Testis (tissue), 3 donors: ENCODE measurements around the gene ZNF600. TPM values are rescaled to one million over a fixed set of nuclear protein-coding genes. Genes with fewer than 3 reads are reported as not detected.
"Not testable (repeated sequence)": the region's sequence is repeated elsewhere in the genome, so short reads cannot be mapped to it uniquely, and the experiment has no call there.

Experiments used
- DNase-seq: peaks from one replicate; pipeline ENCODE4 v3.0.0-alpha.2; 2019
- H3K27ac ChIP-seq, 2 donors: fragments of 200-600 bp; sonication (generic); one replicate each; pipeline ENCODE4 v1.5.1; 2019
- H3K27me3 ChIP-seq: fragments of 200-600 bp; sonication (generic); one replicate; pipeline ENCODE4 v1.5.1; 2019
- H3K36me3 ChIP-seq: fragments of 200-600 bp; sonication (generic); one replicate; pipeline ENCODE4 v1.5.1; 2017; ENCODE audit warnings: low read depth; ENCODE audit errors: missing control alignments
- H3K4me1 ChIP-seq: fragments of 200-600 bp; sonication (generic); one replicate; pipeline ENCODE4 v1.5.1; 2019
- H3K4me3 ChIP-seq, 2 donors: fragments of 200-600 bp; sonication (generic); one replicate each; pipeline ENCODE4 v1.5.1; 2017 to 2019
- H3K9me3 ChIP-seq: fragments of 200-600 bp; sonication (generic); one replicate; pipeline ENCODE4 v1.5.1; 2017
- CTCF ChIP-seq, 3 experiments: fragments of 450-650 bp in 2 of 3; fragments of 200-600 bp in 1 of 3; sonication (generic) in 1 of 3; IDR thresholded peaks; one replicate each; pipeline ENCODE4 v1.5.1; 2016 to 2019; ENCODE audit warnings: antibody characterized with exemption in 3 of 3, mild to moderate bottlenecking in 2 of 3, moderate library complexity in 1 of 3
- POLR2A ChIP-seq: fragments of 450-650 bp; IDR thresholded peaks from one replicate; pipeline ENCODE4 v1.6.1; 2017; ENCODE audit warnings: antibody characterized with exemption, mild to moderate bottlenecking, moderate library complexity
- WGBS, 2 donors: methylation state at CpG; one replicate each; pipeline ENCODE4 v1.1.5; 2018; 5-methylcytosine and 5-hydroxymethylcytosine counted together
- intact Hi-C: fragments of 100-400 bp; cut with DNase I; formaldehyde crosslinking; loops from one replicate; pipeline ENCODE4 v1.15.1; 2023; ENCODE audit warnings: low total_unique reads
- polyA plus RNA-seq: library from polyadenylated mRNA; stranded (reverse); fragments of 350-450 nt; fragmentation: Illumina TruSeq; extraction: RNeasy Lipid Tissue Mini Kit (QIAGEN cat#74804); gene quantifications from one replicate; pipeline ENCODE4 v1.2.3, GENCODE V29; 2014; ENCODE audit warnings: low read depth, low replicate concordance; ENCODE audit not compliant: insufficient read depth
- total RNA-seq, 2 donors: library from RNA; depleted of rRNA; stranded (reverse); fragments of >200 nt; gene quantifications; one replicate each; pipeline ENCODE4 v1.2.3, GENCODE V29; 2016

Gene ZNF600
- total and polyA plus RNA-seq, 3 donors from 2014 or later, result 2.7 to 6.9 (median 5.2) TPM

DNA sequence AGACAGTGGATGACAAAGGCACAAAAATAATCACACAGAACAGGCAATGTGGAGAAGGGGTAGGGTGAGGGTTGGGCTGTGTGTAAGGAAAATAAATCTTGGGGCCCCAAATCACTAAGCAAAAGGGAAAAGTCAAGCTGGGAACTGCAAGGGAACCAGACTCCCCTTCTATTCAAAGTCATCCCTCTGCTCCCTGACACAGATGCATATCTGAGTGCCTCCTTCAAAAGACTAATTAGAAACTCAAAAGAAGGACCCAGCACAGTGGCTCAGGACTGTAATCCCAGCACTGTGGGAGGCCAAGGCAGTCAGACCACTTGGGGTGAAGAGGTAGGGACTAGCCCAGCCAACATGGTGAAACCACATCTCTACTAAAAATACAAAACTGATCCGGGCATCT, 70.1 kb downstream of the ZNF600 start:
- intact Hi-C loops, result no loop called here
- WGBS, 2 donors, result 53 to 77% methylated on average over 1 of the region's 1 CpG
- Histone ChIP-seq H3K27me3 (no peaks in the 10 kb centered on the region), H3K36me3 (no peaks in the 10 kb centered on the region), H3K4me3 (no peak overlapping the region), H3K4me1 (no peaks in the 10 kb centered on the region), H3K27ac (no peak overlapping the region), H3K9me3 (no peaks in the 10 kb centered on the region)
- TF ChIP-seq POLR2A (no peak), CTCF (IDR thresholded peaks at IDR 0.05) (no peak)
- no peak for DNase-seq

- H3K4me1 ChIP-seq, H3K9me3 ChIP-seq, H3K27ac ChIP-seq, H3K36me3 ChIP-seq, DNase-seq, intact Hi-C loops, H3K27me3 ChIP-seq, H3K4me3 ChIP-seq: not testable (repeated sequence)
- 55 to 83% methylated on average over 4 of the region's 4 CpGs for WGBS, 2 donors
Measured at GRCh38 chr19:52715902-52716301, 70.7 kb downstream of the ZNF600 start.

- H3K4me1 ChIP-seq, intact Hi-C loops, H3K4me3 ChIP-seq, H3K27me3 ChIP-seq, H3K9me3 ChIP-seq, DNase-seq, H3K36me3 ChIP-seq, H3K27ac ChIP-seq: not testable (repeated sequence)
- 90 to 100% methylated on average over 4 to 5 of the region's 5 CpGs for WGBS, 2 donors
Measured at GRCh38 chr19:52715330-52715729, 71.3 kb downstream of the ZNF600 start.

Other genes starting within 250 kb of the ZNF600 start
- 10 to 100 TPM; 21.3 to 22.4 TPM for gene ZNF701, start 216.5 kb downstream of the ZNF600 start, total RNA-seq
- gene ZNF701, start 216.5 kb downstream of the ZNF600 start, polyA plus RNA-seq, result 8.9 TPM
- gene ZNF83, start 148.4 kb downstream of the ZNF600 start, total RNA-seq, result 10 to 100 TPM; 50.8 to 61.1 TPM
- 28.6 TPM for gene ZNF83, start 148.4 kb downstream of the ZNF600 start, polyA plus RNA-seq
- gene ZNF611, start 51.7 kb downstream of the ZNF600 start, total RNA-seq, result 10 to 100 TPM; 17.8 to 26.8 TPM
- 7.9 TPM for gene ZNF611, start 51.7 kb downstream of the ZNF600 start, polyA plus RNA-seq
- 10 to 100 TPM; 12.2 to 17.5 TPM for gene ZNF28, start 34.8 kb upstream of the ZNF600 start, total RNA-seq
- 8.8 TPM for gene ZNF28, start 34.8 kb upstream of the ZNF600 start, polyA plus RNA-seq
- gene ZNF468, start 70.8 kb upstream of the ZNF600 start, total RNA-seq, result 10 to 100 TPM; 13.5 to 21.7 TPM
- gene ZNF468, start 70.8 kb upstream of the ZNF600 start, polyA plus RNA-seq, result 10.6 TPM
- gene ZNF320, start 110.8 kb upstream of the ZNF600 start, total RNA-seq, result 10 to 100 TPM; 21.3 to 21.6 TPM
- 8.2 TPM for gene ZNF320, start 110.8 kb upstream of the ZNF600 start, polyA plus RNA-seq
- 1 to 10 TPM; 2.3 to 3.2 TPM for gene ZNF888, start 136.6 kb upstream of the ZNF600 start, total RNA-seq
- gene ZNF888, start 136.6 kb upstream of the ZNF600 start, polyA plus RNA-seq, result 2.2 TPM
- gene ZNF816, start 176.1 kb upstream of the ZNF600 start, total RNA-seq, result 10 to 100 TPM in 1 of 2 donors, 1 to 10 TPM in 1; 6.9 to 14.9 TPM
- gene ZNF816, start 176.1 kb upstream of the ZNF600 start, polyA plus RNA-seq, result 3.1 TPM
- under 1 TPM in 1 of 2 donors, not detected in 1; 0.12 TPM for gene ERVV-1, start 227.1 kb upstream of the ZNF600 start, total RNA-seq
- gene ERVV-1, start 227.1 kb upstream of the ZNF600 start, polyA plus RNA-seq, result not detected